Measurements from ENCODE around the gene COL5A2. TPM values are rescaled to one million over a fixed set of nuclear protein-coding genes. Genes with fewer than 3 reads are reported as not detected.

COL5A2 gene
- total RNA-seq, 2 donors from 2014 or later = 2.9 to 3.3 TPM

GRCh38 chr2:189191766-189192165 lies 12.2 kb upstream of the COL5A2 start:
- H3K36me3 Mint-ChIP-seq = peaks cover 12 to 13% of the 10 kb centered on the region in 2 donors
- no peak for ATAC-seq
- H3K27ac Mint-ChIP-seq = no peak overlapping the region
- peaks cover 0 to 7% of the 10 kb centered on the region in 2 donors for H3K9me3 Mint-ChIP-seq
- DNase-seq (ENCODE audit: low spot score in 2 of 2) = no peak

- DNase-seq (ENCODE audit: low spot score in 2 of 2) = no peak
- Mint-ChIP-seq H3K36me3 (peaks cover 7 to 12% of the 10 kb centered on the region in 2 donors), H3K9me3 (peaks cover 0 to 7% of the 10 kb centered on the region in 2 donors), H3K27ac (no peak overlapping the region)
- no peak for ATAC-seq
These were observed 11.1 kb upstream of the COL5A2 start for GRCh38 chr2:189190685-189191084.

GRCh38 chr2:189188115-189188805 lies 8.7 kb upstream of the COL5A2 start:
- ATAC-seq (no peak), DNase-seq (ENCODE audit: low spot score in 2 of 2) (no peak)
- no peak overlapping the region for H3K27ac Mint-ChIP-seq
- no peaks in the 10 kb centered on the region for H3K9me3 Mint-ChIP-seq
- no peaks in the 10 kb centered on the region for H3K36me3 Mint-ChIP-seq

- no peak for DNase-seq (ENCODE audit: low spot score in 2 of 2)
- Mint-ChIP-seq H3K9me3 (no peaks in the 10 kb centered on the region), H3K27ac (no peak overlapping the region), H3K36me3 (no peaks in the 10 kb centered on the region)
- ATAC-seq = no peak
These were observed 3.6 kb upstream of the COL5A2 start for GRCh38 chr2:189183170-189183569.

- H3K36me3 Mint-ChIP-seq = no peaks in the 10 kb centered on the region
- DNase-seq (ENCODE audit: low spot score in 2 of 2) (no peak), ATAC-seq (no peak)
- H3K27ac Mint-ChIP-seq = no peak overlapping the region
- H3K9me3 Mint-ChIP-seq = no peaks in the 10 kb centered on the region
These were observed 2.1 kb upstream of the COL5A2 start for GRCh38 chr2:189181706-189182105.

- Mint-ChIP-seq H3K9me3 (no peaks in the 10 kb centered on the region), H3K27ac (no peak overlapping the region), H3K36me3 (no peaks in the 10 kb centered on the region)
- no peak for DNase-seq (ENCODE audit: low spot score in 2 of 2)
- ATAC-seq = no peak
These were observed 613 bp downstream of the COL5A2 start for GRCh38 chr2:189178726-189179569.

GRCh38 chr2:189178054-189178453 lies 1.5 kb downstream of the COL5A2 start:
- no peak for DNase-seq (ENCODE audit: low spot score in 2 of 2)
- no peaks in the 10 kb centered on the region for H3K9me3 Mint-ChIP-seq
- no peaks in the 10 kb centered on the region for H3K36me3 Mint-ChIP-seq
- H3K27ac Mint-ChIP-seq = no peak overlapping the region
- ATAC-seq = no peak

- DNase-seq (ENCODE audit: low spot score in 2 of 2) = no peak
- no peaks in the 10 kb centered on the region for H3K36me3 Mint-ChIP-seq
- ATAC-seq = no peak
- no peaks in the 10 kb centered on the region for H3K9me3 Mint-ChIP-seq
- no peak overlapping the region for H3K27ac Mint-ChIP-seq
These were observed 2.2 kb downstream of the COL5A2 start for GRCh38 chr2:189177251-189177840.

- DNase-seq (ENCODE audit: low spot score in 2 of 2) (no peak), ATAC-seq (no peak)
- Mint-ChIP-seq H3K27ac (no peak overlapping the region), H3K36me3 (no peaks in the 10 kb centered on the region), H3K9me3 (no peaks in the 10 kb centered on the region)
These were observed 3.0 kb downstream of the COL5A2 start for GRCh38 chr2:189176516-189176915.

GRCh38 chr2:189175869-189176433 lies 3.6 kb downstream of the COL5A2 start:
- no peak overlapping the region for H3K27ac Mint-ChIP-seq
- H3K9me3 Mint-ChIP-seq = no peaks in the 10 kb centered on the region
- no peaks in the 10 kb centered on the region for H3K36me3 Mint-ChIP-seq
- DNase-seq (ENCODE audit: low spot score in 2 of 2) (no peak), ATAC-seq (no peak)

GRCh38 chr2:189171956-189172609 lies 7.5 kb downstream of the COL5A2 start:
- Mint-ChIP-seq H3K27ac (no peak overlapping the region), H3K36me3 (no peaks in the 10 kb centered on the region), H3K9me3 (no peaks in the 10 kb centered on the region)
- ATAC-seq (no peak), DNase-seq (ENCODE audit: low spot score in 2 of 2) (no peak)

GRCh38 chr2:189168856-189169499 lies 10.6 kb downstream of the COL5A2 start:
- H3K9me3 Mint-ChIP-seq = no peaks in the 10 kb centered on the region
- H3K36me3 Mint-ChIP-seq = no peaks in the 10 kb centered on the region
- DNase-seq (ENCODE audit: low spot score in 2 of 2) = no peak
- H3K27ac Mint-ChIP-seq = no peak overlapping the region
- no peak for ATAC-seq

- ATAC-seq (no peak), DNase-seq (ENCODE audit: low spot score in 2 of 2) (no peak)
- Mint-ChIP-seq H3K27ac (no peak overlapping the region), H3K36me3 (no peaks in the 10 kb centered on the region), H3K9me3 (no peaks in the 10 kb centered on the region)
These were observed 13.7 kb downstream of the COL5A2 start for GRCh38 chr2:189165656-189166380.

GRCh38 chr2:189164746-189165145 lies 14.8 kb downstream of the COL5A2 start:
- Mint-ChIP-seq H3K27ac (no peak overlapping the region), H3K36me3 (no peaks in the 10 kb centered on the region), H3K9me3 (no peaks in the 10 kb centered on the region)
- ATAC-seq = no peak
- DNase-seq (ENCODE audit: low spot score in 2 of 2) = no peak

GRCh38 chr2:189163889-189164288 lies 15.7 kb downstream of the COL5A2 start:
- H3K27ac Mint-ChIP-seq = no peak overlapping the region
- no peaks in the 10 kb centered on the region for H3K9me3 Mint-ChIP-seq
- ATAC-seq (no peak), DNase-seq (ENCODE audit: low spot score in 2 of 2) (no peak)
- H3K36me3 Mint-ChIP-seq = no peaks in the 10 kb centered on the region

- DNase-seq (ENCODE audit: low spot score in 2 of 2) (no peak), ATAC-seq (no peak)
- Mint-ChIP-seq H3K9me3 (no peaks in the 10 kb centered on the region), H3K27ac (no peak overlapping the region), H3K36me3 (no peaks in the 10 kb centered on the region)
These were observed 17.0 kb downstream of the COL5A2 start for GRCh38 chr2:189162566-189162965.
